Retinal pigment epithelial cell (primary cell): ENCODE measurements around the gene STON2.
"Not testable (repeated sequence)": the region's sequence is repeated elsewhere in the genome, so short reads cannot be mapped to it uniquely, and the experiment has no call there.

Source experiments
- DNase-seq: peaks from one replicate; pipeline ENCODE4 v3.0.0-alpha.2; 2010; ENCODE audit warnings: low read depth
- H3K4me3 ChIP-seq: 2 replicates; pipeline ENCODE4 v1.5.1; 2011; ENCODE audit warnings: mild to moderate bottlenecking, low read length, control low read depth, moderate library complexity
- CTCF ChIP-seq: conservative IDR thresholded peaks from 2 replicates; pipeline ENCODE4 v1.5.1; 2011; ENCODE audit warnings: low read depth, low read length, control low read depth, inconsistent platforms

STON2 gene

GRCh38 chr14:81245771-81246170, 154.4 kb downstream of the STON2 start:
- DNase-seq, result no peak
- TF ChIP-seq CTCF, result no peak
- no peak overlapping the region for H3K4me3 ChIP-seq

GRCh38 chr14:81244431-81244830, 155.7 kb downstream of the STON2 start:
- H3K4me3 ChIP-seq, DNase-seq: not testable (repeated sequence)

GRCh38 chr14:81243499-81243898, 156.6 kb downstream of the STON2 start:
- DNase-seq, result no peak
- no peak overlapping the region for H3K4me3 ChIP-seq
- no peak for TF ChIP-seq CTCF

- DNase-seq, H3K4me3 ChIP-seq: not testable (repeated sequence)
Measured at GRCh38 chr14:81236849-81237248, 163.3 kb downstream of the STON2 start.

- no peak for TF ChIP-seq CTCF
- DNase-seq, result no peak
- H3K4me3 ChIP-seq, result no peak overlapping the region
Measured at GRCh38 chr14:81236138-81236537, 164.0 kb downstream of the STON2 start.

GRCh38 chr14:81235096-81235495, 165.0 kb downstream of the STON2 start:
- TF ChIP-seq CTCF, result no peak
- no peak overlapping the region for H3K4me3 ChIP-seq
- no peak for DNase-seq

GRCh38 chr14:81234278-81234677, 165.8 kb downstream of the STON2 start:
- H3K4me3 ChIP-seq, result no peak overlapping the region
- TF ChIP-seq CTCF, result no peak
- peak; percentile 54 for DNase-seq

GRCh38 chr14:81233615-81234014, 166.5 kb downstream of the STON2 start:
- H3K4me3 ChIP-seq, result no peak overlapping the region
- no peak for TF ChIP-seq CTCF
- DNase-seq, result no peak
